ENCODE data around the gene NES.

GRCh38 chr1:156640842-156641706 is 36.1 kb downstream of the NES start:
- no peak for TF ChIP-seq GLI4 (tag by site-specific recombination; IDR thresholded peaks at IDR 0.05)
- no peak for TF ChIP-seq CTCF (tag by site-specific recombination; IDR thresholded peaks at IDR 0.05)
- TF ChIP-seq REST (tag by site-specific recombination; IDR thresholded peaks at IDR 0.05) = no peak
- no peak for TF ChIP-seq ZNF350 (tag by site-specific recombination; IDR thresholded peaks at IDR 0.05)
- no peak for TF ChIP-seq HOXD13 (CRISPR knock-in tag; IDR thresholded peaks at IDR 0.05; ENCODE audit: borderline replicate concordance)
- no peak for TF ChIP-seq ZFHX2 (tag by site-specific recombination; conservative IDR thresholded peaks at IDR 0.05)
- TF ChIP-seq ZNF394 (tag by site-specific recombination; IDR thresholded peaks at IDR 0.05; ENCODE audit: borderline replicate concordance) = no peak
- no peak for TF ChIP-seq ZNF221 (tag by site-specific recombination; IDR thresholded peaks at IDR 0.05; ENCODE audit: borderline replicate concordance)
- TF ChIP-seq ZNF175 (tag by site-specific recombination; IDR thresholded peaks at IDR 0.05) = no peak
- TF ChIP-seq ZNF639 (tag by site-specific recombination; IDR thresholded peaks at IDR 0.05) = no peak

Data from HEK293 (cell line).